Endothelial cell of umbilical vein (primary cell): ENCODE measurements around the gene ABHD4. TPM values are rescaled to one million over a fixed set of nuclear protein-coding genes. Genes with fewer than 3 reads are reported as not detected.

Experiments used
- BruUV-seq: library from RNA; stranded (reverse); fragments of 400-500 nt; replicated peaks from 2 replicates; lab custom pipeline; 2021; lab: Mats Ljungman, UMichigan
- CTCF ChIA-PET: fragments of 300-600, 350-600 bp; sonication (Branson Sonifier 250); formaldehyde crosslinking; loops from one replicate; lab custom pipeline; 2021; ENCODE audit warnings: antibody characterized with exemption, inconsistent platforms; lab: Charles Lee
- POLR2A ChIA-PET: fragments of 300-600, 350-600 bp; sonication (Branson Sonifier 250); formaldehyde crosslinking; loops from one replicate; lab custom pipeline; 2021; ENCODE audit warnings: antibody characterized with exemption, inconsistent platforms; lab: Charles Lee
- DNase-seq: peaks from one replicate; pipeline ENCODE4 v3.0.0-alpha.2; 2011; ENCODE audit warnings: low read depth, low spot score
- FAIRE-seq: peaks from 2 replicates; lab custom pipeline; 2011; peaks lifted over from hg19 to GRCh38; lab: Jason Lieb, UNC
- H2AFZ ChIP-seq: 2 replicates; pipeline ENCODE4 v1.6.0; 2012; ENCODE audit warnings: low read depth, low read length, control low read depth, inconsistent platforms
- H3K27ac ChIP-seq: 2 replicates; pipeline ENCODE4 v1.5.1; 2011; ENCODE audit warnings: low read depth, mild to moderate bottlenecking, control low read depth, low read length, moderate library complexity; ENCODE audit not compliant: insufficient read depth
- H3K27me3 ChIP-seq, 2 experiments: 2 replicates each; pipeline versions ENCODE4 v1.6.0 to v1.6.1; 2011; ENCODE audit warnings: low read length in 2 of 2, mixed read lengths in 1 of 2; ENCODE audit not compliant: control insufficient read depth in 2 of 2, insufficient read depth in 2 of 2
- H3K36me3 ChIP-seq, 2 experiments: 2 replicates in 1 of 2; 3 replicates in 1 of 2; pipeline ENCODE4 v1.5.1; 2011; ENCODE audit warnings: low read length in 2 of 2, mild to moderate bottlenecking in 1 of 2, moderate library complexity in 1 of 2; ENCODE audit not compliant: control insufficient read depth in 2 of 2, insufficient read depth in 2 of 2; ENCODE audit errors: extremely low read depth in 1 of 2
- H3K4me1 ChIP-seq: 3 replicates; pipeline ENCODE4 v1.5.1; 2011; ENCODE audit warnings: mild to moderate bottlenecking, low read length; ENCODE audit not compliant: control insufficient read depth, insufficient read depth; ENCODE audit errors: extremely low read depth
- H3K4me2 ChIP-seq: 2 replicates; pipeline ENCODE4 v1.6.1; 2011; ENCODE audit warnings: low read length, control low read depth, mixed read lengths; ENCODE audit not compliant: insufficient read depth
- H3K4me3 ChIP-seq, 3 experiments: fragments of 200-600 bp in 1 of 3; sonication (generic), shearing (Covaris generic) in 1 of 3; replicated peaks in 1 of 3; 2 replicates each; pipeline ENCODE4 v1.5.1; 2011 to 2016; ENCODE audit warnings: control low read depth in 3 of 3, low read length in 3 of 3, mild to moderate bottlenecking in 2 of 3, inconsistent platforms in 1 of 3, low read depth in 1 of 3, moderate library complexity in 1 of 3; ENCODE audit not compliant: insufficient read depth in 1 of 3
- H3K79me2 ChIP-seq: 2 replicates; pipeline ENCODE4 v1.6.0; 2012; ENCODE audit warnings: low read length, inconsistent platforms; ENCODE audit not compliant: control insufficient read depth, insufficient read depth
- H3K9ac ChIP-seq: replicated peaks from 2 replicates; pipeline ENCODE3; 2011; ENCODE audit warnings: low read length, control low read depth; ENCODE audit not compliant: insufficient read depth; ENCODE audit errors: extremely low read depth
- H3K9me1 ChIP-seq: replicated peaks from 3 replicates; pipeline ENCODE4 v1.6.0; 2011; ENCODE audit warnings: mild to moderate bottlenecking, low read length; ENCODE audit not compliant: control insufficient read depth, insufficient read depth; ENCODE audit errors: extremely low read depth
- H3K9me3 ChIP-seq: replicated peaks from 2 replicates; pipeline ENCODE4 v1.5.1; 2012; ENCODE audit warnings: low read length, inconsistent platforms; ENCODE audit not compliant: control insufficient read depth, insufficient read depth
- H4K20me1 ChIP-seq: replicated peaks from 2 replicates; pipeline ENCODE3; 2011; ENCODE audit warnings: mild to moderate bottlenecking, low read length; ENCODE audit not compliant: control insufficient read depth, insufficient read depth; ENCODE audit errors: extremely low read depth
- EZH2 ChIP-seq: IDR thresholded peaks from 2 replicates; pipeline ENCODE4 v1.6.1; 2012; ENCODE audit warnings: borderline replicate concordance, low read depth, mild to moderate bottlenecking, moderate library complexity, low read length, inconsistent platforms; ENCODE audit not compliant: severe bottlenecking
- FOS ChIP-seq: IDR thresholded peaks from 2 replicates; pipeline ENCODE4 v1.6.1; 2011; ENCODE audit warnings: mild to moderate bottlenecking, low read length, moderate library complexity, borderline replicate concordance; ENCODE audit not compliant: insufficient read depth
- GATA2 ChIP-seq: IDR thresholded peaks from 2 replicates; pipeline ENCODE4 v1.7.0; 2011; ENCODE audit warnings: low read depth, mild to moderate bottlenecking, moderate library complexity, mixed read lengths, low read length; ENCODE audit not compliant: insufficient read length, insufficient read depth
- JUN ChIP-seq: IDR thresholded peaks from 2 replicates; pipeline ENCODE4 v1.6.1; 2011; ENCODE audit warnings: borderline replicate concordance, low read depth; ENCODE audit not compliant: insufficient read length, insufficient read depth
- MYC ChIP-seq: IDR thresholded peaks from one replicate; pipeline ENCODE4 v1.6.1; 2011; ENCODE audit warnings: mild to moderate bottlenecking, low read depth, low read length
- POLR2A ChIP-seq: IDR thresholded peaks from 2 replicates; pipeline ENCODE4 v1.6.1; 2012; ENCODE audit warnings: low read depth, mild to moderate bottlenecking, control low read depth, low read length
- POLR2AphosphoS5 ChIP-seq: IDR thresholded peaks from 2 replicates; pipeline ENCODE4 v1.6.1; 2012; ENCODE audit warnings: low read depth, mild to moderate bottlenecking, control low read depth, low read length, moderate library complexity; ENCODE audit not compliant: insufficient read depth
- dilution Hi-C: fragments of 300-500 bp; cut with MboI; formaldehyde crosslinking; loops from one replicate; pipeline ENCODE4 v1.15.0; 2019; ENCODE audit warnings: low sequenced_read_pairs; ENCODE audit not compliant: extremely low pct_ligation_motif_present
- intact Hi-C: fragments of 100-400 bp; cut with micrococcal nuclease; formaldehyde crosslinking; loops from one replicate; pipeline ENCODE4 v1.10.0; 2022
- polyA plus RNA-seq, 4 experiments: library from polyadenylated mRNA; depleted of rRNA in 3 of 4; stranded (reverse) in 3 of 4; unstranded in 1 of 4; fragments of >200 nt; gene quantifications; 2 replicates each; pipeline versions ENCODE4 v1.2.1 to v1.2.3, GENCODE V29; 2011 to 2012; ENCODE audit warnings: missing spikeins in 1 of 4
- total RNA-seq: library from RNA; stranded (reverse); gene quantifications from 2 replicates; pipeline ENCODE4 v1.2.3, GENCODE V29; 2021
- TF ChIP-seq, protein P1 (sequence below), 2 donors: IDR thresholded peaks; 1 replicate in 1 of 2; 2 replicates in 1 of 2; pipeline ENCODE4 v1.5.1; 2011; ENCODE audit warnings: low read length in 2 of 2, mild to moderate bottlenecking in 2 of 2, moderate library complexity in 2 of 2, control low read depth in 1 of 2, inconsistent platforms in 1 of 2, low read depth in 1 of 2; ENCODE audit not compliant: insufficient read depth in 1 of 2; ENCODE audit errors: extremely low read depth in 1 of 2
- TF ChIP-seq, protein P2 (sequence below): IDR thresholded peaks from 2 replicates; pipeline ENCODE4 v1.6.1; 2011; ENCODE audit not compliant: insufficient read depth, insufficient read length

ABHD4 gene
- total and polyA plus RNA-seq, 2 donors (not counting 3 experiments of a cell fraction or from before 2014, with no cell fraction given) = 34.8 to 45.5 TPM

DNA sequence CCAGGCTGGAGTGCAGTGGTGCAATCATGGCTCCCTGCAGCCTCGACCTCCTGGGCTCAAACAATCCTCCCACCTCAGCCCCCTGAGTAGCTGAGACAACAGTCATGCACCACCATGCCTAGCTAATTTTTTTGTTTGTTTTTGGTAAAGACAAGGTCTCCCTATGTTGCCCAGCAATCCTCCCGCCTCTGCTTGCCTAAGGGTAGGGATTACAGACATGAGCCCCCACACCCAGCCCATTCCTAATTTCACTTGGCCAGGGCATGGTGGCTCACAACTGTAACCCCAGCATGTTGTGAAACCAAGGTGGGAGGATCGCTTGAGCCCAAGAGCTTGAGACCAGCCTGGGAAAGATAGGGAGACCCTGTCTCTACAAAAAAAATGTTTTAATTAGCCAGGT lies 18.2 kb upstream of the ABHD4 start:
- Histone ChIP-seq H3K36me3 (peaks cover under 1 to 1% of the 10 kb centered on the region in 2 experiments), H2AFZ (no peak overlapping the region), H3K4me3 (no peak overlapping the region), H3K27me3 (no peaks in the 10 kb centered on the region), H3K9me3 (no peaks in the 10 kb centered on the region), H3K9me1 (no peaks in the 10 kb centered on the region), H3K9ac (no peak overlapping the region), H3K27ac (no peak overlapping the region), H3K4me1 (no peaks in the 10 kb centered on the region), H3K4me2 (no peak overlapping the region), H4K20me1 (peaks cover 4% of the 10 kb centered on the region), H3K79me2 (peaks cover 83% of the 10 kb centered on the region)
- no peak for DNase-seq
- POLR2A ChIA-PET = no interaction called here
- TF ChIP-seq EZH2 (no peak), FOS (no peak), MYC (no peak), POLR2A (no peak), GATA2 (no peak), POLR2AphosphoS5 (no peak), JUN (no peak)
- TF ChIP-seq, protein P1, sequence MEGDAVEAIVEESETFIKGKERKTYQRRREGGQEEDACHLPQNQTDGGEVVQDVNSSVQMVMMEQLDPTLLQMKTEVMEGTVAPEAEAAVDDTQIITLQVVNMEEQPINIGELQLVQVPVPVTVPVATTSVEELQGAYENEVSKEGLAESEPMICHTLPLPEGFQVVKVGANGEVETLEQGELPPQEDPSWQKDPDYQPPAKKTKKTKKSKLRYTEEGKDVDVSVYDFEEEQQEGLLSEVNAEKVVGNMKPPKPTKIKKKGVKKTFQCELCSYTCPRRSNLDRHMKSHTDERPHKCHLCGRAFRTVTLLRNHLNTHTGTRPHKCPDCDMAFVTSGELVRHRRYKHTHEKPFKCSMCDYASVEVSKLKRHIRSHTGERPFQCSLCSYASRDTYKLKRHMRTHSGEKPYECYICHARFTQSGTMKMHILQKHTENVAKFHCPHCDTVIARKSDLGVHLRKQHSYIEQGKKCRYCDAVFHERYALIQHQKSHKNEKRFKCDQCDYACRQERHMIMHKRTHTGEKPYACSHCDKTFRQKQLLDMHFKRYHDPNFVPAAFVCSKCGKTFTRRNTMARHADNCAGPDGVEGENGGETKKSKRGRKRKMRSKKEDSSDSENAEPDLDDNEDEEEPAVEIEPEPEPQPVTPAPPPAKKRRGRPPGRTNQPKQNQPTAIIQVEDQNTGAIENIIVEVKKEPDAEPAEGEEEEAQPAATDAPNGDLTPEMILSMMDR (IDR thresholded peaks at IDR 0.05; ENCODE audit: extremely low read depth in 1 of 2, insufficient read depth in 1 of 2, low read depth in 1 of 2, low read length in 2 of 2) = no peak
- TF ChIP-seq, protein P2, sequence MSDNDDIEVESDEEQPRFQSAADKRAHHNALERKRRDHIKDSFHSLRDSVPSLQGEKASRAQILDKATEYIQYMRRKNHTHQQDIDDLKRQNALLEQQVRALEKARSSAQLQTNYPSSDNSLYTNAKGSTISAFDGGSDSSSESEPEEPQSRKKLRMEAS = no peak
- no TSS peak for BruUV-seq
- FAIRE-seq = no peak
- intact Hi-C loops = no loop called here
- CTCF ChIA-PET = no interaction called here
- dilution Hi-C loops = no loop called here
